HG02970 (cell line): ENCODE results near the gene QRFPR.
"Not testable (repeated sequence)": the region's sequence is repeated elsewhere in the genome, so short reads cannot be mapped to it uniquely, and the experiment has no call there.

Experiments
- ATAC-seq: cut with Tn5 transposase; IDR thresholded peaks from one replicate; pipeline ENCODE4 v1.9.1; 2021; ENCODE audit warnings: mild to moderate bottlenecking, moderate library complexity, moderate number of reproducible peaks; ENCODE audit not compliant: unreplicated experiment, low FRiP score

QRFPR gene

GRCh38 chr4:121340247-121340646 is 40.6 kb downstream of the QRFPR start:
- ATAC-seq = no peak

- ATAC-seq = no peak
Observed at GRCh38 chr4:121339824-121340223, 41.0 kb downstream of the QRFPR start.

GRCh38 chr4:121339307-121339706 is 41.5 kb downstream of the QRFPR start:
- ATAC-seq = no peak

- ATAC-seq = no peak
Observed at GRCh38 chr4:121338518-121338917, 42.3 kb downstream of the QRFPR start.

GRCh38 chr4:121336706-121337105 is 44.1 kb downstream of the QRFPR start:
- ATAC-seq = no peak

- no peak for ATAC-seq
Observed at GRCh38 chr4:121330180-121330665, 50.6 kb downstream of the QRFPR start.

- no peak for ATAC-seq
Observed at GRCh38 chr4:121326597-121326996, 54.2 kb downstream of the QRFPR start.

- ATAC-seq = no peak
Observed at GRCh38 chr4:121324331-121324730, 56.5 kb downstream of the QRFPR start.

GRCh38 chr4:121321466-121321865 is 59.4 kb downstream of the QRFPR start:
- ATAC-seq = no peak

GRCh38 chr4:121316091-121316490 is 64.7 kb downstream of the QRFPR start:
- ATAC-seq = no peak

GRCh38 chr4:121313430-121313829 is 67.4 kb downstream of the QRFPR start:
- ATAC-seq = not testable (repeated sequence)

GRCh38 chr4:121308828-121309227 is 72.0 kb downstream of the QRFPR start:
- ATAC-seq = no peak

- ATAC-seq = no peak
Observed at GRCh38 chr4:121308328-121308663, 72.5 kb downstream of the QRFPR start.

GRCh38 chr4:121307445-121308327 is 73.1 kb downstream of the QRFPR start:
- ATAC-seq = peak; percentile 73

GRCh38 chr4:121306931-121307330 is 73.9 kb downstream of the QRFPR start:
- no peak for ATAC-seq

GRCh38 chr4:121304893-121305292 is 75.9 kb downstream of the QRFPR start:
- no peak for ATAC-seq

GRCh38 chr4:121299367-121299766 is 81.5 kb downstream of the QRFPR start:
- no peak for ATAC-seq

- ATAC-seq = no peak
Observed at GRCh38 chr4:121283319-121283718, 97.5 kb downstream of the QRFPR start.

GRCh38 chr4:121280425-121280824 is 100.4 kb downstream of the QRFPR start:
- ATAC-seq = no peak

GRCh38 chr4:121278811-121279368 is 101.9 kb downstream of the QRFPR start:
- peak; percentile 86 for ATAC-seq
